HEK293 (cell line): Measurements from ENCODE around the gene B9D1.

Experiments
- CTCF ChIA-PET: fragments of 350-600 bp; formaldehyde crosslinking; extraction: SDS; loops from one replicate; lab custom pipeline; 2021; ENCODE audit warnings: antibody characterized with exemption; lab: Yijun Ruan, JAX
- POLR2A ChIA-PET: fragments of 300-600 bp; formaldehyde crosslinking; extraction: SDS; loops from one replicate; lab custom pipeline; 2020; ENCODE audit warnings: antibody characterized with exemption, inconsistent platforms; lab: Yijun Ruan, JAX
- H3K27ac ChIP-seq: fragments of 200-500 bp; sonication (Bioruptor generic); 2 replicates; pipeline ENCODE4 v1.5.1; 2014; ENCODE audit warnings: low read depth, low read length, control low read depth, inconsistent platforms; ENCODE audit errors: extremely low read depth
- H3K36me3 ChIP-seq, 2 experiments: fragments of 200-500 bp in 1 of 2; sonication (Bioruptor generic) in 1 of 2; 1 replicate in 1 of 2; 2 replicates in 1 of 2; pipeline ENCODE4 v1.5.1; 2014 to 2017; ENCODE audit warnings: inconsistent platforms in 2 of 2, low read length in 2 of 2; ENCODE audit not compliant: control insufficient read depth in 2 of 2, insufficient read depth in 1 of 2
- H3K4me1 ChIP-seq: fragments of 200-500 bp; sonication (Bioruptor generic); 2 replicates; pipeline ENCODE4 v1.5.1; 2014; ENCODE audit warnings: mild to moderate bottlenecking, low read length, inconsistent platforms; ENCODE audit not compliant: control insufficient read depth, insufficient read depth
- H3K4me3 ChIP-seq: 2 replicates; pipeline ENCODE4 v1.5.1; 2011; ENCODE audit warnings: low read depth, mild to moderate bottlenecking, control low read depth, low read length, moderate library complexity
- H3K9me3 ChIP-seq: fragments of 200-500 bp; sonication (Bioruptor generic); 2 replicates; pipeline ENCODE4 v1.5.1; 2014; ENCODE audit warnings: low read depth, low read length, inconsistent platforms; ENCODE audit not compliant: control insufficient read depth, insufficient read depth
- EGR2 ChIP-seq: fragments of 450-650 bp; formaldehyde crosslinking; IDR thresholded peaks from 2 replicates; pipeline ENCODE4 v1.5.1; 2016; ENCODE audit warnings: low read depth, missing biosample characterization, missing genetic modification characterization
- GFI1B ChIP-seq: fragments of 450-650 bp; formaldehyde crosslinking; IDR thresholded peaks from 2 replicates; pipeline ENCODE4 v1.5.1; 2016; ENCODE audit warnings: missing biosample characterization, missing genetic modification characterization
- GLI4 ChIP-seq: fragments of 450-650 bp; formaldehyde crosslinking; IDR thresholded peaks from 2 replicates; pipeline ENCODE4 v1.5.1; 2016; ENCODE audit warnings: missing biosample characterization, missing genetic modification characterization
- HOXC10 ChIP-seq: sonication (generic); formaldehyde crosslinking; IDR thresholded peaks from 2 replicates; pipeline ENCODE4 v1.8.1; 2023; ENCODE audit warnings: mild to moderate bottlenecking, missing genetic modification reagents
- MYNN ChIP-seq: fragments of 450-650 bp; formaldehyde crosslinking; IDR thresholded peaks from 2 replicates; pipeline ENCODE4 v1.5.1; 2016; ENCODE audit warnings: missing biosample characterization, missing genetic modification characterization, borderline replicate concordance
- OSR2 ChIP-seq: fragments of 450-650 bp; formaldehyde crosslinking; IDR thresholded peaks from 2 replicates; pipeline ENCODE4 v1.5.1; 2016; ENCODE audit warnings: missing biosample characterization, missing genetic modification characterization
- OVOL3 ChIP-seq: fragments of 450-650 bp; formaldehyde crosslinking; IDR thresholded peaks from 2 replicates; pipeline ENCODE4 v1.5.1; 2016; ENCODE audit warnings: missing biosample characterization, missing genetic modification characterization
- PRDM1 ChIP-seq: fragments of 450-650 bp; formaldehyde crosslinking; IDR thresholded peaks from 2 replicates; pipeline ENCODE4; 2016; ENCODE audit warnings: missing biosample characterization, missing genetic modification characterization
- SCRT2 ChIP-seq: fragments of 450-650 bp; formaldehyde crosslinking; IDR thresholded peaks from 2 replicates; pipeline ENCODE4 v1.5.1; 2016; ENCODE audit warnings: missing biosample characterization, missing genetic modification characterization
- WT1 ChIP-seq: fragments of 450-650 bp; formaldehyde crosslinking; IDR thresholded peaks from 2 replicates; pipeline ENCODE4 v1.5.1; 2016; ENCODE audit warnings: missing biosample characterization, missing genetic modification characterization
- ZFHX2 ChIP-seq: fragments of 450-650 bp; formaldehyde crosslinking; conservative IDR thresholded peaks from 2 replicates; pipeline ENCODE4 v1.5.1; 2016; ENCODE audit warnings: missing biosample characterization, missing genetic modification characterization
- ZFP37 ChIP-seq: fragments of 450-650 bp; formaldehyde crosslinking; IDR thresholded peaks from 2 replicates; pipeline ENCODE4 v1.5.1; 2016; ENCODE audit warnings: missing biosample characterization, missing genetic modification characterization
- ZFP69B ChIP-seq: fragments of 450-650 bp; formaldehyde crosslinking; IDR thresholded peaks from 2 replicates; pipeline ENCODE4 v1.5.1; 2016; ENCODE audit warnings: missing biosample characterization, missing genetic modification characterization
- ZIC2 ChIP-seq: fragments of 450-650 bp; formaldehyde crosslinking; IDR thresholded peaks from 2 replicates; pipeline ENCODE4 v1.5.1; 2016; ENCODE audit warnings: missing biosample characterization, missing genetic modification characterization
- ZNF132 ChIP-seq: fragments of 450-650 bp; formaldehyde crosslinking; IDR thresholded peaks from 2 replicates; pipeline ENCODE4 v1.5.1; 2017; ENCODE audit warnings: missing biosample characterization, missing genetic modification characterization, borderline replicate concordance
- ZNF2 ChIP-seq: fragments of 450-650 bp; formaldehyde crosslinking; IDR thresholded peaks from 2 replicates; pipeline ENCODE4 v1.5.1; 2016; ENCODE audit warnings: missing biosample characterization, missing genetic modification characterization
- ZNF26 ChIP-seq: fragments of 450-650 bp; formaldehyde crosslinking; IDR thresholded peaks from 2 replicates; pipeline ENCODE4 v1.5.1; 2016; ENCODE audit warnings: missing biosample characterization, missing genetic modification characterization
- ZNF423 ChIP-seq: fragments of 450-650 bp; formaldehyde crosslinking; IDR thresholded peaks from 2 replicates; pipeline ENCODE4 v1.5.1; 2016; ENCODE audit warnings: missing biosample characterization, missing genetic modification characterization
- ZNF426 ChIP-seq: fragments of 450-650 bp; formaldehyde crosslinking; IDR thresholded peaks from 2 replicates; pipeline ENCODE4 v1.5.1; 2017; ENCODE audit warnings: missing biosample characterization, missing genetic modification characterization, mild to moderate bottlenecking, inconsistent platforms, moderate library complexity
- ZNF513 ChIP-seq: fragments of 450-650 bp; IDR thresholded peaks from 2 replicates; pipeline ENCODE4 v1.5.1; 2018; ENCODE audit warnings: missing biosample characterization, missing genetic modification characterization
- ZNF544 ChIP-seq: fragments of 450-650 bp; formaldehyde crosslinking; IDR thresholded peaks from 2 replicates; pipeline ENCODE4 v1.5.0; 2017; ENCODE audit warnings: missing biosample characterization, missing genetic modification characterization
- ZNF621 ChIP-seq: fragments of 450-650 bp; formaldehyde crosslinking; IDR thresholded peaks from 2 replicates; pipeline ENCODE4 v1.5.1; 2017; ENCODE audit warnings: missing biosample characterization, missing genetic modification characterization
- ZNF639 ChIP-seq: fragments of 450-650 bp; formaldehyde crosslinking; IDR thresholded peaks from 2 replicates; pipeline ENCODE4 v1.5.1; 2016; ENCODE audit warnings: missing biosample characterization, missing genetic modification characterization
- ZNF645 ChIP-seq: fragments of 450-650 bp; formaldehyde crosslinking; IDR thresholded peaks from 2 replicates; pipeline ENCODE4; 2016; ENCODE audit warnings: missing biosample characterization, missing genetic modification characterization
- ZNF660 ChIP-seq: fragments of 450-650 bp; IDR thresholded peaks from 2 replicates; pipeline ENCODE4 v1.5.1; 2018; ENCODE audit warnings: missing biosample characterization, mild to moderate bottlenecking, missing genetic modification characterization
- ZNF792 ChIP-seq: fragments of 450-650 bp; formaldehyde crosslinking; IDR thresholded peaks from 2 replicates; pipeline ENCODE4 v1.5.1; 2016; ENCODE audit warnings: missing biosample characterization, missing genetic modification characterization
- ZNF837 ChIP-seq: fragments of 450-650 bp; formaldehyde crosslinking; IDR thresholded peaks from 2 replicates; pipeline ENCODE4 v1.5.1; 2016; ENCODE audit warnings: missing biosample characterization, missing genetic modification characterization

B9D1 gene

GRCh38 chr17:19409509-19409908, 47.0 kb upstream of the B9D1 start:
- no peak overlapping the region for H3K4me3 ChIP-seq
- POLR2A ChIA-PET, result interaction anchor here (0.9 kb wide), 1 partner anchor 31 kb away, joined by 4 read pairs; the partner anchor contains the start of gene MAPK7
- CTCF ChIA-PET, result interaction anchor here (1.3 kb wide), 1 partner anchor 38 kb away, joined by 5 read pairs; no protein-coding TSS in a partner anchor
- TF ChIP-seq ZFP37 (tag by site-specific recombination) (no peak), ZNF426 (tag by site-specific recombination) (no peak), WT1 (tag by site-specific recombination) (no peak), ZNF645 (tag by site-specific recombination) (no peak), ZFHX2 (peak; percentile 74), ZNF2 (tag by site-specific recombination) (no peak), ZNF26 (tag by site-specific recombination) (no peak), ZIC2 (tag by site-specific recombination) (peak; percentile 19; the same call in 1 of the 2 replicates), ZNF513 (tag by site-specific recombination) (no peak), EGR2 (tag by site-specific recombination) (peak; percentile 74), ZNF660 (tag by site-specific recombination) (peak; percentile 94)
- H3K9me3 ChIP-seq, result no peaks in the 10 kb centered on the region
- H3K4me1 ChIP-seq, result no peaks in the 10 kb centered on the region
- H3K27ac ChIP-seq, result no peak overlapping the region
- no peaks in the 10 kb centered on the region for H3K36me3 ChIP-seq

GRCh38 chr17:19409066-19409465, 46.5 kb upstream of the B9D1 start:
- TF ChIP-seq ZNF621 (tag by site-specific recombination) (no peak), PRDM1 (tag by site-specific recombination) (no peak), HOXC10 (CRISPR knock-in tag) (no peak), OSR2 (tag by site-specific recombination) (no peak)
- TF ChIP-seq, all 188 proteins: peak for 0
- ChIA-PET POLR2A (interaction anchor here (0.9 kb wide), 1 partner anchor 31 kb away, joined by 4 read pairs; the partner anchor contains the start of gene MAPK7), CTCF (interaction anchor here (1.3 kb wide), 1 partner anchor 39 kb away, joined by 5 read pairs; no protein-coding TSS in a partner anchor)
- H3K36me3 ChIP-seq, result no peaks in the 10 kb centered on the region
- H3K4me3 ChIP-seq, result no peak overlapping the region
- H3K4me1 ChIP-seq, result no peaks in the 10 kb centered on the region
- no peaks in the 10 kb centered on the region for H3K9me3 ChIP-seq
- no peak overlapping the region for H3K27ac ChIP-seq

- Histone ChIP-seq H3K4me1 (no peaks in the 10 kb centered on the region), H3K4me3 (no peak overlapping the region), H3K36me3 (no peaks in the 10 kb centered on the region), H3K27ac (no peak overlapping the region), H3K9me3 (no peaks in the 10 kb centered on the region)
- CTCF ChIA-PET, result no interaction called here
- POLR2A ChIA-PET, result no interaction called here
- no peak for TF ChIP-seq ZFP69B
- no peak for TF ChIP-seq ZNF792 (tag by site-specific recombination)
- TF ChIP-seq ZNF639 (tag by site-specific recombination), result no peak
- TF ChIP-seq GLI4 (tag by site-specific recombination), result no peak
- TF ChIP-seq GFI1B (tag by site-specific recombination), result no peak
- TF ChIP-seq MYNN (tag by site-specific recombination), result no peak
- no peak for TF ChIP-seq ZIC2 (tag by site-specific recombination)
- no peak for TF ChIP-seq OVOL3 (tag by site-specific recombination)
- TF ChIP-seq ZNF132 (tag by site-specific recombination), result no peak
- TF ChIP-seq ZNF2 (tag by site-specific recombination), result no peak
- TF ChIP-seq ZNF423 (tag by site-specific recombination), result no peak
- no peak for TF ChIP-seq SCRT2 (tag by site-specific recombination)
- no peak for TF ChIP-seq ZNF837 (tag by site-specific recombination)
- no peak for TF ChIP-seq ZNF544 (tag by site-specific recombination)
Observed at GRCh38 chr17:19408346-19408710, 45.8 kb upstream of the B9D1 start.
